ENCODE results near the gene RPS6KB2.
"Not testable (repeated sequence)": the region's sequence is repeated elsewhere in the genome, so short reads cannot be mapped to it uniquely, and the experiment has no call there.

Gene RPS6KB2

DNA sequence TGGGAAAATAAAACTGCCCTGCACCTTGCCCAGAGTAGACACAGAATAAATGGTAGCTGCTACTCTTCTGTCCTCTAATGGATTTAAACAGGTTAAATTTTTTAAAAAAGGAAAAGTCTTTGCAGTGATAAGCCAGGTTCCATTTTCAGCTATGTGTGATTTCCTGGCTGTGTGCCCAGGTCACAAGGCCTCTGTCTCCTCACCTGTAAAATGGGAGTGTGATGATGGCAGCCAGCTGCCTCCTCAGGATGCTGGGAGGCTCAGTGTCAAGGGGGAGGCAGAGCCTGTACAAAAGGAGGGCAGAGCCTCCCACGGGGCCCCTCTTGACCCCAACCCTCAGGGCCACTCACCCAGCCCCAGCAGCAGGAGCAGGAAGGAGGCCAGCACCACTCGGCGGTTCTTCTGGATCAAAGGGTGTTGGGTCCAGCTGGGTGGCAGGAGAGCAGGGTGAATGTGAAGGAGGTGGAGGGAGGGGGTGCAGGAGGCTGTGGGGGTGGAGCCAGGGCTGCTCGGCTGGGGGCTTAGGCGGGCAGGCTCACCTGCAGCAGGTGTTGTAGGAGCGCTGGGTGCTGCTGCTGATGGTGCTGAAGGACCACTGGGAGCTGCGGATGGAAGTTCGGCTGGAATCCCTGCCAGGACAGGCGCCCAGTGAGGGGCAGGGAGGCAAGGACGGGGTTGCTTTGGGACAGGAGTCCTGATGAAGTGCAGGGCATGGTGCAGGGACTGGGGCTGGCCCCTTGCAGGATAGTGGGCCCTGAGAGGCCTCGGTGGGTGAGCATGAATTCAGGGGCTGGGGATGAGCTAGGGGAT lies 38.9 kb downstream of the RPS6KB2 start:
- DNase-seq (ENCODE audit: low read depth in 2 of 2), result no peak

DNA sequence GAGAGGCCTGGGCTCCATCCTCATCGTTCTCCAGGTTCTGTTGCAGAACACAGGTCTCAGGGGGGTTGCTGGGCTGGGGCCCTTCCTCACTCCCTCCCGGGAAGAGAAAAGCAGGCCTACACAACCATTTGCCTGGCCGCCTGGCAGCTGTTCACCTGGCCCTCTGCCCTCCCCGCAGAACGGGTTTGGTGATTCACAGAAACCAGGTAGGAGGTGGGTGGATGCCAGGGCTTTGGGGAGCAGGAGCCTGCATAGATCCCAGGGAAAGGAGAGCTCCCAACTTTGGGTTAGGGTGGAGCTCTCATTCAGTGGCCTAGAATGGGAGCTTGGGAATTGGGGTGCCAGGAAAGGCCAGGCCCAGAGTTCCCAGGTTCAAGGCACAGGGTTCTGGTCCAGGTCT lies 39.8 kb downstream of the RPS6KB2 start:
- no peak for DNase-seq (ENCODE audit: low read depth in 2 of 2)

DNA sequence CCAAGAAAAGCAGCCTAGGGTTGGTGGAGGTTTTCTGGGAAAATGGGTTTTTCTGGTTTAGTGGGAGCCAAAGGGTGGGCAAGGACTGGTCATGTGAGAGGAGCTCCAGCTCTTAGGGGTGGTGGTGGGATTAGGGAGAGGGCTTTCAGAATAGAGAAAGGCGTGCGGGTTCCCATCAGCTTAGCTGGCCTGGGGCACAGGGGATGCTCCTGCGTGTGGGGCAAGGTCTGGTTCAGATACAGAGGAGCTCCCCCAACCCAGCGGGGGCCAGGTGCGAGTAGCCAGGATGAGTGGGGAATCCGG lies 40.1 kb downstream of the RPS6KB2 start:
- no peak for DNase-seq (ENCODE audit: low read depth in 2 of 2)

DNA sequence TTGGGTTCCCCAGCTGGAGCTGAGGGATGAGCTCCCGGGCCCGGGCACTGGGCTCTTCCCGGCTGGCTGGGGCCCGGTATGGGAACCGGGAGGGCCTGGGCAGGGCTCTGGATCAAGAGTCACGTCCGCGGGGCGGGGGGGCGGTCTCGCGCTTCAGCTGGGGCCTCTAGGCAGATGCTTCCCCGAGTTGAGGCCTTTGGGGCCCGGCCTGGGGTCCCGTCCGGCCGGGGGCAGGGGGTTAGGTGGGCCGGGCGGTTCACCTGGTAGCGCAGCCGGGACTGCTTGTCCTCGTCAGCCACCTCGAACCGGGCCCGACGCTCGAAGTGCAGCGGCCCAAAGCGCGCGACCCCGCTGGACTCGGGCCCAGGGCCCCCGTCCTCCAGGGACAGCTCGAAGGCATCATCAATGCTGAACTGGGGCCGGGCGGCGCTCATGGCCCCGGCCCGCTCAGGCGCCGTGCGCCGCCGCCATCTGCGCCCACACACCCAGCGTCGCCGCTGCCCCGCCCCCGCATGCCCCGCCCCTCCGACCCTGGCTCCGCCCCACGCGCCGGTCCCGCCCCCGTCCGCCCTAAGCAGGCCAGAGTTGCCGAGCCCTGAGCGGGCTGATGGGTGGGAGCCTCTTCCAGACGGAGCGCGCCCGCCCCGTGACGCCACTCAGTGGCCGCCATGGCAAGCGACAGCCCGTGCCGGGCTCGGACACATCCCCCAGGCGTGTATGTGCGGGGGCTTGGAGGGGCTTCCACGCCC lies 40.6 kb downstream of the RPS6KB2 start, which contains the start of gene TMEM134:
Gene TMEM134 (minus strand): TSS at position 493 of the 749 bp plus-strand sequence. CDS start 59 bp downstream, at position 434.
- peak; percentile 90 to 92 for DNase-seq (ENCODE audit: low read depth in 2 of 2)

- DNase-seq (ENCODE audit: low read depth in 2 of 2), result no peak
Measured at GRCh38 chr11:67469508-67469811, 41.2 kb downstream of the RPS6KB2 start.

DNA sequence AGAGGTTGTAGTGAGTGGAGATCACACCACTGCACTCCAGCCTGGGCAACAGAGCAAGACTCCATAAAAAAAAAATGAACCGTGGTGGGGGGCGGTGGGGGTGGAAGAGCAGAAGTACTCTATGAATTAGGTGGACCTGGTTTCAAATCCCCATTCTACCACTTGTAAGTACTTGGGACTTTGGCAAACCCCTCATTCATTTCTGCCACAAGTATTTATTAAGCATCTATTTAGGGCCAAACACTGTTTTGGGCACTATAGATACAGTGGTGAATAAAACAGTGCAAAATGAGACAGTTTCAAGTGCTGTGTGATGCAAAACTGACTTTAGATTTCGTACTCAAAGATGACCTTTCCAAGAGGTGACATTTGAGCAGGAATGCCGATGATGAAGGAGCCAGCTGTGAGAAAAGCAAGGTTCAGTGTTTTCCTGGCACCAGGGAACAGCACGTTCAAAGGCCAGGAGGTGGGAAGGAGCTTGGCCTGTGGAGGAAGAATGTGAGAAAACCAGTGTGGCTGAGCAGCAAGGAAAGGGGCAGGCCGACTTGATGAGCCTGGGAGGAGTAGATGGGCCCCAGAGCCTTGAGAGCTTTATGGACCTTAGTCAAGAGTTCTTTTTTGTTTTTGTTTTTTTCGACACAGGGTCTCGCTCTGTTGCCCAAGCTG lies 42.2 kb downstream of the RPS6KB2 start:
- no peak for DNase-seq (ENCODE audit: low read depth in 2 of 2)

DNA sequence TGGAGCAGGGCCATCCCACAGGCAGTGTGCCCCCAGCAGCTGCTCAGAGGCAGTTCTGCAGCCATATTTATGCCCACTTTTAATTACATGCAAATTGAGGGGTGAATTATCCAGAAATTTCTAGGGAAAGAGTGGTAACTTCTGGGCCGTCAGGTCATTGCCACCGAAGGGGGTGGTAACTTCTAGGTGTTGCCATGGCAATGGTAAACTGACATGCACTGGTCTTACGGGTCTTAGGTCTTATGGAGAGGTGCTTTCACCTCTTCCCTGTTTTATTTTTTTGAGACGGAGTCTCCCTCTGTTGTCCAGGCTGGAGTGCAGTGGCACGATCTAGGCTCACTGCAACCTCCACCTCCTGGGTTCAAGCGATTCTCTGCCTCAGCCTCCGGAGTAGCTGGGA lies 44.6 kb downstream of the RPS6KB2 start:
- DNase-seq (ENCODE audit: low read depth in 2 of 2), result no peak

GRCh38 chr11:67476692-67477091 lies 48.4 kb downstream of the RPS6KB2 start:
- DNase-seq (ENCODE audit: low read depth in 2 of 2), result not testable (repeated sequence)

DNA sequence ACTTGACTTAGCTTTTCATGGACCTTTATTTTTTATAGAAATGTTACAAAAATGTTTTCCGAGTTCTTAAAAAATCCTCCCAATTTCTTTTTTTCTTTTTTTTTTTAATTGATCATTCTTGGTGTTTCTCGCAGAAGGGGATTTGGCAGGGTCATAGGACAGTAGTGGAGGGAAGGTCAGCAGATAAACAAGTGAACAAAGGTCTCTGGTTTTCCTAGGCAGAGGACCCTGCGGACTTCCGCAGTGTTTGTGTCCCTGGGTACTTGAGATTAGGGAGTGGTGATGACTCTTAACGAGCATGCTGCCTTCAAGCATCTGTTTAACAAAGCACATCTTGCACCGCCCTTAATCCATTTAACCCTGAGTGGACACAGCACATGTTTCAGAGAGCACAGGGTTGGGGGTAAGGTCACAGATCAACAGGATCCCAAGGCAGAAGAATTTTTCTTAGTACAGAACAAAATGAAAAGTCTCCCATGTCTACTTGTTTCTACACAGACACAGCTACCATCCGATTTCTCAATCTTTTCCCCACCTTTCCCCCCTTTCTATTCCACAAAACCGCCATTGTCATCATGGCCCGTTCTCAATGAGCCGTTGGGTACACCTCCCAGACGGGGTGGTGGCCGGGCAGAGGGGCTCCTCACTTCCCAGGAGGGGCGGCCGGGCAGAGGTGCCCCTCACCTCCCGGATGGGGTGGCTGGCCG lies 49.2 kb downstream of the RPS6KB2 start:
- not testable (repeated sequence) for DNase-seq (ENCODE audit: low read depth in 2 of 2)

GRCh38 chr11:67482275-67482826 lies 54.1 kb downstream of the RPS6KB2 start:
- DNase-seq (ENCODE audit: low read depth in 2 of 2), result no peak

GRCh38 chr11:67482827-67483798 lies 54.8 kb downstream of the RPS6KB2 start, which contains the start of gene AIP:
AIP (plus strand) TSS chr11:67483026; CDS start chr11:67483159, 133 bp downstream.
- peak; percentile 86 to 92 for DNase-seq (ENCODE audit: low read depth in 2 of 2)

GRCh38 chr11:67483831-67484665 lies 55.8 kb downstream of the RPS6KB2 start:
- DNase-seq (ENCODE audit: low read depth in 2 of 2), result no peak

GRCh38 chr11:67484847-67485311 lies 56.6 kb downstream of the RPS6KB2 start:
- DNase-seq (ENCODE audit: low read depth in 2 of 2), result no peak
